GM20431 (cell line): ENCODE measurements around the gene GTSE1.
"Not testable (repeated sequence)": the region's sequence is repeated elsewhere in the genome, so short reads cannot be mapped to it uniquely, and the experiment has no call there.

ENCODE experiments used
- in situ Hi-C: fragments of 300-500 bp; cut with MseI, MboI; formaldehyde crosslinking; loops from one replicate; pipeline ENCODE4 v1.15.0; 2020; ENCODE audit warnings: low sequenced_read_pairs; ENCODE audit not compliant: unreplicated experiment

Gene GTSE1, protein sequence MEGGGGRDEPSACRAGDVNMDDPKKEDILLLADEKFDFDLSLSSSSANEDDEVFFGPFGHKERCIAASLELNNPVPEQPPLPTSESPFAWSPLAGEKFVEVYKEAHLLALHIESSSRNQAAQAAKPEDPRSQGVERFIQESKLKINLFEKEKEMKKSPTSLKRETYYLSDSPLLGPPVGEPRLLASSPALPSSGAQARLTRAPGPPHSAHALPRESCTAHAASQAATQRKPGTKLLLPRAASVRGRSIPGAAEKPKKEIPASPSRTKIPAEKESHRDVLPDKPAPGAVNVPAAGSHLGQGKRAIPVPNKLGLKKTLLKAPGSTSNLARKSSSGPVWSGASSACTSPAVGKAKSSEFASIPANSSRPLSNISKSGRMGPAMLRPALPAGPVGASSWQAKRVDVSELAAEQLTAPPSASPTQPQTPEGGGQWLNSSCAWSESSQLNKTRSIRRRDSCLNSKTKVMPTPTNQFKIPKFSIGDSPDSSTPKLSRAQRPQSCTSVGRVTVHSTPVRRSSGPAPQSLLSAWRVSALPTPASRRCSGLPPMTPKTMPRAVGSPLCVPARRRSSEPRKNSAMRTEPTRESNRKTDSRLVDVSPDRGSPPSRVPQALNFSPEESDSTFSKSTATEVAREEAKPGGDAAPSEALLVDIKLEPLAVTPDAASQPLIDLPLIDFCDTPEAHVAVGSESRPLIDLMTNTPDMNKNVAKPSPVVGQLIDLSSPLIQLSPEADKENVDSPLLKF

DNA sequence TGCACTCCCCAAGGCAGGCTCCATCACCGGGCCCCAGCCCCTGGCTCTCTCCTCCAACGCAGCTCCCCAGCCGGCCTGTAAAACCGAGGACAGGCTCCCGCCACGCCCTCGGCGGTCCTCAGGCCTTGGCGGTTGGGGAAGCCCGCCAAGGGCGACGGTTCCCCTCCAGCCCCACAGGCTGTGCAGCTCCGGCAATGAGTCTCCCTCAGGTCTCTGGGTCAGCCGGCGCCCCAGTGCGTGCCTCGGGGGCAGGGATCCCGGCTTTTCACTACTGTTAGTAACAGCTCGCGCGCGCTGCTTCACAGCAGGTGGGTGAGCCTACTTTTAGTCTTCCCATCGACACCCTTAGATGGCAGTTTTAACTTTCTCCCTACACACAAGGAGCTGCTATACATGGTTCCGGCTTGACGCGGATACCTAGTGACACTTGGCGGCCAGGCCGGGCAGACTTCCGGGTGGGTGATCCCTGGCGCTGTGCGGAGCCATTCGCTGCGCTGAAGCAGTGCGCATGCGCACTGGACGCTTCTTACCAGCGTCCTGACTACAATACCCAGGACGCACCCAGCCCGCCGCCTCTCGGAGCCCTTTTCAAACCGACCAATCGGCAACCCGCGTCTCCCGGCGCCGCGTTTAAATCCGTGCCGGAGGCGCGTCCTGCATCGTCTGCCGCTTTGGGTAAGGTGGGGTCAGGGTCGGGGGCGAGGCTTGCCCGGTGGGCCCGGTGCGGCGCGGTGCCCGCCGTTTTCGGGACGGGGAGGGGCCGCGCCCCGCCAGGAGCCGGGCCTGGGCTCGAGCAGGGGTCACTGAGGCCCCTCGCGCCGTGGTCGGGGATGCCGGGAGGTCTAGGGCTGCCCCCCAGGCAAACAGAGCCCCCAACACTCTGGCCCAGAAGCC lies at the start of gene GTSE1:
Gene GTSE1 (plus strand): TSS at position 614 of the 894 bp plus-strand sequence. CDS start 531 bp downstream, outside the sequence.
- in situ Hi-C loops, result no loop called here

DNA sequence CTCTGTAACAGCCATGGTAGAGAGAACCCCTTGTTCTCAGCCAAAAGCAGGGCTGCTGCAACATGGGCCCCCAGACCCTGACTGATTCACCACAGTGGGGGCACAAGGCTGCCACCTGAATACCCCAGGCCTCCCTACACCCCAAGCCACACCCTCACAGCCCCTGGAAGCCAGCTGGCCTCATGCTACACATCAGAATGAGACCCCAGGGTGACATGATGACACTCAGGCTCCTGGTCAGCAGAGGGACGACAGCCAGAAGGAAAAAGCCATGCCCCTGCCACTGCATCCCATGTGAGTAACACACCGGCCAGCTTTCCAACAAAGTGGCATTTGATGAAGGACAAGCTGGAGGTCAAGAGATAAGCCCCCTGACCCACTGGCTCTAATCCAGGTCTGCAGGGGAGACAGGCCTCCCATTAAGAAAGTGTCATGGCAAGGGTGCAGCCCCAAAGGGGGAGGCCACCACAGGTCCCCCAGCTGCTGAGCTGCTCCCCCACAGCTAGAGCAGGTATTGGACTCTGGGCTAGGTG lies 49.2 kb upstream of the GTSE1 start:
- in situ Hi-C loops, result no loop called here

DNA sequence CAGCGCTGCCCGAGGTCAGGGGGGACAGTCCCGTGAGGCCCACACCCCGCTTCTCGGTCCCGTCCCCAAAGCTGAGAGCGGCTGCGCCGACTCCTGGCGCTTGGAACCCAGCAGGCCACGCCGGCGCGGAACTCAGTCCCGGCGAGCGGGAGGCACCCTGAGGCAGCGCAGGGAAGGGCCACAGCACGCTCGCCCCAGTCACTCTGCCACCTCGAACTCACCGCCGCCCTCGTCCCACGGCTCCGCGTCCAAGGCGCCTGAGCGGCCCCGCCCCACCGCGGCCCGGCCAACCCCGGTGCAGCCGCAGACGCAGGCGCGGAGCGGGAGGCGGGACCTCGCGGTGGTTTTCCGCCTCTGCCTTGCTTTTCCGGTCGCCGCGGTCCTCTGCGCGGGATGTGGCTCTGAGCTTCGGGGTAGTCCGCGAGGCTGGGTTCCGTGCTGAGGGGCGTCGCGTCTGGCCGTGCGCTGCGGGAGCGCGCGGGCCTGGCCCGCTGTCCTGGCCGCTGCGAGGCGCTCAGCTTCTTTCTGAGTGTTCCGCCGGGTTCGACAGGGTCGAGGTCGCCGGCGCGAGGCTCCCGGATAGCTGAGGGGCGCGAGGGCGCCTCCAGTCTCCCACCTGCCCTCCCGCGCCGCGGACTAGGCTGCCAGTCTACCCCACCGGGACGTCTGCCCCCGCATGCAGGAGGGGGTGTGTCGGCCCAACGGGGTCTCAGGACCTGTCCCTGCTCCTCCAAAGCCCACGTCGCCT lies 46.5 kb upstream of the GTSE1 start, which contains the start of gene CDPF1:
Gene CDPF1 (minus strand): TSS at position 259 of the 748 bp plus-strand sequence. CDS start 2,009 bp downstream, outside the sequence.
- in situ Hi-C loops, result no loop called here

DNA sequence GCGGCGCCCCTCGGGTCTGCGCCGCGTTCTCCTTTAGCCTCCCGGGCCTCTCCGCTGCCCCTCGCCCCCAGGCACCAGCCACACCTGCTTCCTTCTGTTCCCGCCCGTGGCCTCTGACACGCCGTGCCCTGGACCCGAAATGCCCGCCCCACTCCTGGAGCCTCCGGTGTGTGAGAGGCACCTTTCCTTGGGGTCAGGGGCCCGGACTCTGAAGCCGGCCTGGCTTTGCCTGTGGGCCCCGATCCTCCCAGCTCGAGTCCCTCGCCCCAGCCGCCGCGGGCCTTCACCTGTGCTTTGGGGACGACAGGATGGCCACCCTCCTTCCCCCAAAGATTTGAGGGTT lies 45.9 kb upstream of the GTSE1 start:
- in situ Hi-C loops, result no loop called here

DNA sequence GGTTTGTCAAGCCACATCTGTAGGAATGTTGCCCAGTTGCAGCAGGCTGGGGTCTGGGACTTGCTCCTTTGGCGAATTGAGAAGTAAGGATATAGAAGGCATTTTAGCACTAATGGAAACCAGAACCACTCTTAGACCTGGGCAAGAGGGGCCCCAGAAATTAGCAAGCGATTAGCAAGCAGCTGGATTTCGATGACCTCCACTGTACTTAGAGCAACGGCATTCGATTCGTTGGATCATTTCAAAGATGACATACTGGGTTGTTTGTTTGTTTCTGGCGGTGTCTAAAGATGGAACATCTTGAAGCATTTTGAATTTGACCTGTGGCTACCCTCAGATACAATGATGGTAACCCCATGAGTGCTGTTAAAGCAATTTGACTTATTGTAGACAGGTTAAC lies 45.4 kb upstream of the GTSE1 start:
- in situ Hi-C loops, result no loop called here

DNA sequence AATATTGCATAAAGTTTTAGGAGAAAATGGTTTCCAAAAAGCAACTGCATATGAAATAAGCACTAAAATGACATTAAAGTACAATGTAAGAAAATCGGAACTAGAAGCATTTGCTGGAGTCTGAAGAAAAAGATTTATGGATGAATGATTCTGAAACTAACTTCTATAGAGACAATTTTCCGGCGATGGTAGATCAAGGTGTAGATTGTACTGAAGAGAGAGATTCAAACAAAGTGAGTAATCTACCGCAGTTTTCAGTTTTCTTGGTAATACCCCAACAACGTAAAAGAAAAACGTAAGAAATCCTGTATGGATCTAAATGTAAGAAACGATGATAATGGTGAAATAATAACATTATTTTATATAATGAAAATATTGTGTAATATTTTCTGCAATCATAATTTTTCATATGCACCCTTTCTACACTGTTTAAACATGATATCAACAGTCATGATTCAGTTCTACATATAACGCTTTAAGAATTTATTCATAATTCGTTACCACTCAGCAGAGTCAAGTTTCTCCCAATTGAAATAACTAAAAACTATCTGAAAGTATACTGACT lies 44.8 kb upstream of the GTSE1 start:
- in situ Hi-C loops, result no loop called here

DNA sequence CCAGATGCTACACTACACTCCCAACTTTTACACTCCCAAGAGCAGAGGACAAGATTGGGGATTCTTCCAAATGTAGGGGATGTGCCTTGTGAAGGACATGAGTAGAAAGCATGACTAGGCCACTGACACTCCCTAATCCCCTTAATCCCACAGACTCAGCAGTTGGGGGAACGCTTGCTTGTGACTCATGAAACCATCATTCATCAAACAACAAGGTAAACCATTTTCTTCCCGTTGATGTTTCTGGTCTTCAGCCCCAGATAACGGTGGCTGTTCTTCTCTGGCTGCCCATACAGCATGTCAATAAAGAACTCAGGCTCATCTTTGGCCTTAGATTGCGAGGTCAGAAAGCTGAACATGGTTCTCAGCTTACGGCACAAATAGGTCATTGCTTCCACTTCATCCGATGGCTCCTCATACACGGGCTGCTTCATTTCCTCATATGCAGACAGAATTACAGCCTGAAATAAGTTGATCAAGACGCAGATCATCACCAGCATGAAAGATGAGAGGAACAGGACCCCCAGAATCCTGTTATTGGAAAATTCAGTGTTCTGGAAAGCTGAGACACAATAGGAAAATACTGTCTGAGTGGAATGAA lies 40.2 kb upstream of the GTSE1 start:
- in situ Hi-C loops, result no loop called here

DNA sequence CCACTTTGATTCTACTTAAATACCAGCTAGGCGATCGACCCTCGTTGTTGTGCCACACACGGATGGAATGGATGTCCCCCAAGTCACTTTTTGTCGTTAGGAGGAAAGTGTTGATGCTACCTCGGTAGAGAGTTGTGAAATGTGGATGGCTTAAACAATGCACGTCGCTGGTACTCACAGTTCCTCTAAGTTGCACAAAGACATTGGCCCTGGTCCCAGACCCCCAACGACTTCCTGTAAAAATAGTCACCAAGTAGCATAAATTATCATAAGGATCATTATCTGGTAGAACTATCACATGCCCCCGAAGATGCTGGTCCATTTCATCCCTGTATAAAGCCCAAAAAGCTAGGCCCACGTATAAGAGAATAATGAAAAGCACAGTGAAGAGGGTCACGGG lies 37.3 kb upstream of the GTSE1 start:
- in situ Hi-C loops, result no loop called here

DNA sequence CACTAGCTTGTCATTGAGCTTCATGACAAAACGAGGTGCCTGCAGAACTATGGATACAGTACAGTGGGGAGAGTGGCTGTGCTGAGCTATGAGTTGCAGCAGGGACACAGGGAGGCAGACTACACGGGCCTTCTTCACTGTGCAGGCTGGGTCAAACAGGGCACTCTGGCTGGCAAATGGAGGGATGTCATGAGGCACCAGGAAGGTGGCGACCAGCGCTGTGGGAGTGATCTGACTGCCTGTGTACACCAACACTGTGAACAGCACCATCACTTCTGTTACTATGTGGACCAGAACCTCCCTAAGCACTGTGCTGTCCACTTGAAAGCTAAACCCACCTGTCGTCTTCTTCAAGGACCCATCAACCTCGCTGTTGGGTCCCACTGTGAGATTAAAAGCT lies 36.6 kb upstream of the GTSE1 start:
- in situ Hi-C loops, result no loop called here

DNA sequence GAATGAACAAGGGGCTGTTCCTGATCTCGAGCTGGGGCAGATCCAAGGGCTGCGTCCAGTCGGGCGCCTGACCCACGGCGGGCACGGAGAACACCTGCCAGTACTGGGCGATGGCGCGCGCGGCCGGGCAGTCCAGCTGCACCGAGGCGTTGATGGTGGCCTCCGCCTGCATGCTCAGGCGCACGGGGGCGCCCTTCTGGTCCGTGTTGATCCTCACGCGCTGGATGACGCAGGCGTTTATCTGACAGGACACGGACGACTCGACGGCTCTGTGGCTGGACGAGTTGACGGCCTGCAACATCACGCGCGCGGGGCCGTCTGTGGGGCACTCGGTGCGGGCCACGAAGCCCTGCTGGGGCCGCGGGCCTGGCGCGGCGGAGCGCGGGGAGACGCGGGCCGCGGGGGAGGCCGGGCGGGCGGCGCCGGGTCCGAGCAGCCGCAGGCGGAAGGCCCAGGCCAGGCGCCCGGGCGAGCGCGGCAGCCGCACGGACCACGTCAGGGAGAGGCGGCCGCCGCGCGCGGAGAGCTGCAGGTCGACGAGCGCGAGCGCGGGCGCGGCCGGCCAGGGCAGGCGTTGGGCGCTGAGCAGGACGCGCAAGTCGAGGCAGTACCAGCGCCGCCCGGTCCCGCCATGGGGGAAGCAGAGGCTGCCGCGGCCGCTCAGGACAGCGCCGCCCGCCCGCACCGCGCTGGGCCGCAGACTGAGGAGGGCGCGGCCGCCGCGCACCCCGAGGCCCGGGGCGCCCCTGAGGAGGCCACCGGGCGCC lies 34.0 kb upstream of the GTSE1 start:
- in situ Hi-C loops, result no loop called here

DNA sequence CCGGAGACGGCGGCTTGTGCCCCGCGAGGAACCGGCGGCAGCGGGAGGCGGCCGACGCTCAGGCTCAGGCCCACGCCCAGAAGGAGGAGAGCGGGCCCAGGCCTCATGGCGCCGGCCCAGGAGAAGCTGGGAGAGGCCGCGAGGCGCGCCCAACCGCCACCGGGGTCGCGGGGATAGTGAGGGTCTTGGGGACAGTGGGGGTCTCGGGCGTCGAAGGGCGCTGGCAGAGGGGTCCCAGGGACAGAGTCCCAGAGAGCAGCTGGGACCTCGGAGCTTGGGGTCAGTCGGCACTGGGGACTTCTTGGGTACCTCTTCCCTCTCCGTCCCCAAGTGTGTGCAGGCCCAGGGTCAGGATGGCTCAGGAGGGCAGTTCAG lies 33.5 kb upstream of the GTSE1 start, which contains the start of gene PKDREJ:
Gene PKDREJ (minus strand): TSS at position 128 of the 375 bp plus-strand sequence. CDS start 21 bp downstream, at position 107.
- in situ Hi-C loops, result no loop called here

DNA sequence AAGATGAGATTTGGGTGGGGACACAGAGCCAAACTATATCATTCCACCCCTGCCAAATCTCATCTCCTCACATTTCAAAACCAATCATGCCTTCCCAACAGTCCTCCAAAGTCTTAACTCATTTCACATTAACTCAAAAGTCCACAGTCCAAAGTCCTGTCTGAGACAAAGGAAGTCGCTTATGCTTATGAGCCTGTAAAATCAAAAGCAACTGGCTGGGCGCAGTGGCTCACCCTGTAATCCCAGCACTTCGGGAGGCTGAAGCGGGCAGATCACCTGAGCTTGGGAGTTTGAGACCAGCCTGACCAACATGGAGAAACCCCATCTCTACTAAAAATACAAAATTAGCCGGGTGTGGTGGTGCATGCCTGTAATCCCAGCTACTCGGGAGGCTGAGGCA lies 32.1 kb upstream of the GTSE1 start:
- in situ Hi-C loops, result not testable (repeated sequence)

DNA sequence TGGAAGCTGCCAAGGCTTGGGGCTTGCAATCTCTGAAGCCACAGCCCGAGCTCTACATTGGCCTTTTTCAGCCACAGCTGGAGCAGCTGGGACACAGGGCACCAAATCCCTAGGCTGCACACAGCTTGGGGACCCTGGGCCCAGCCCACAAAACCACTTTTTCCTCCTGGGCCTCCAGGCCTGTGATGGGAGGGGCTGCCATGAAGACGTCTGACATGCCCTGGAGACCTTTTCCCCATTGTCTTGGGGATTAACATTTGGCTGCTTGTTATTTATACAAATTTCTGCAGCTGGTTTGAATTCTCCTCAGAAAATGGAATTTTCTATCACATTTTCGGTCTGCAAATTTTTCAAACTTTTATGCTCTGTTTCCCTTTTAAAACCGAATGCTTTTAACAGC lies 31.0 kb upstream of the GTSE1 start:
- in situ Hi-C loops, result not testable (repeated sequence)

DNA sequence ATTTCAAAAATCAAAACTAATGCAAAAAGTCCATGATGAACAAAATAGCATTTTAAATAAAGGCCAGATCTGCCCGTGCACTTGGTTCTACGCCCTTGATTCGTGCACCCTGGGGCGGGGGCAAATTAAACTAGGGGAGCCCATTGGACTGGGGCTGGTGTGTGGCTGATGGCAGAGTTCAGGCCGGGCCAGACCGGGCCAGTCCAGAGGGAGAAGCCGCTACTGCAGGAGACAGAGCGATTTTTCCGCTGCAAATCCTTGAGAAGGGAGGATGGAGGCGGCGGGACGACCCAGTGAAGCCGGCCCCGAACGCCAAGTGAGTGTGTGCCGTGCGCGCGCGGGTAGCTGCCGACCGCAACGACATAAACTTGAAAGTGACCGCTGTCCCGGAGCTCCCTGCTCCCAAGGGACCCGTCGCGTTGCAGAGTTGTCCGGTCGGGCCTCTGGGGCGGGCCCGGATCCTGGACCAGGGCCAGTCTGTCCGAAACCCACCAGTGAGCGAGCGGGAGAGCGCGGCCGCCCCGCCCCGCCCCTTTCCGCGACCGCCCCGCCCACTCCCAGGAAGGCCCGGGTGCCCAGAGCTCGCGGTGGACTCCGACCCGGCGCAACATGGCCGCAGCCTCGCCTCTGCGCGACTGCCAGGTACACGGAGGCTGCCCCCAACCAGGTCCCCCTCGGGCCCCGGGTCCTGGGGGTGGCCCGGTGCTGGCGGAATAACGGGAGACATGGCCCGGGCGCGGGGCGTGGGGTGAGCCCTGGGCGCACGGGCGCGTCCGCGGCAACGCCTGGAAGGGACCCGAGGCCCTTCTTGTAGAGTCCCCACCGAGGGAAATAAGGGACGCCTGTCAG lies 29.0 kb upstream of the GTSE1 start, which contains the start of gene TTC38:
Gene TTC38 (plus strand): TSS at position 578 of the 849 bp plus-strand sequence. CDS start 32 bp downstream, at position 610.
- in situ Hi-C loops, result no loop called here

DNA sequence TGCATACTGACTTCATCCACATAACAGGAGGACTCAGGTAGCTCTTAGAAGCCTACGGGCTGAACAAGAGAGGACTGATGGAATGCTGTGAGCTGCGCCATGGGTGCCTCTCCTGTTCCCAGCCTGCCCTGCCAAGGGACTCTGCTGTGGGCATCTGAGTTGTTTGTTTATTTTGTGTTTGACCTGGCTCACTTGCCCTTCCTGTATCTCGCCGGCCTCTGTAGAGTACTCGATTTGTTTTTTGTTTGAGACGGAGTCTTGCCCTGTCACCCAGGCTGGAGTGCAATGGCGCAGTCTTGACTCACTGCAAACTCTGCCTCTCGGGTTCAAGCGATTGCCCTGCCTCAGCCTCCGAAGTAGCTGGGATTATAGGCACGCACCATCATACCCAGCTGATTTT lies 27.1 kb upstream of the GTSE1 start:
- in situ Hi-C loops, result no loop called here

DNA sequence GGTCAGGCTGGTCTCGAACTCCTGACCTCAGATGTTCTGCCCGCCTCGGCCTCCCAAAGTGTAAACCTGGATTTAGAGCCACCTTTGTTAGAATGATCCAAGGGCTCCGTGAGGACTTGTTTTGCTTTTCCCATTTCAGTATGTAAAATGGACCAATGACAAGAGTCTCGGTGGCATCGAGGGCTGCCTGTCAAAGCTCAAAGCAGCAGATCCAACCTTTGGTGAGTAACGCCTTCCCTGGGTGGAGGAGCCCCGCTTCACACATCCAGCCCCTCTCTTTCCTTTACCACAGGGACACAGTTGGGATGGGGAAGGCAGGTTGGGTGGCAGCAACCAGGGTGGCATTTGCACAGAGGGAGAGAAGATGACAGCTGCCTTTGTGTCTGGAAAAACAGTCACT lies 24.5 kb upstream of the GTSE1 start:
- in situ Hi-C loops, result no loop called here
